Activated T-cell treated with anti-CD3 and anti-CD28 coated beads for 4 hours (primary cell): Measurements from ENCODE around the gene DLX1.
"Not testable (repeated sequence)": the region's sequence is repeated elsewhere in the genome, so short reads cannot be mapped to it uniquely, and the experiment has no call there.

Experiments
- DNase-seq: peaks from one replicate; pipeline ENCODE4 v3.0.0-alpha.2; 2020

Gene DLX1

DNA sequence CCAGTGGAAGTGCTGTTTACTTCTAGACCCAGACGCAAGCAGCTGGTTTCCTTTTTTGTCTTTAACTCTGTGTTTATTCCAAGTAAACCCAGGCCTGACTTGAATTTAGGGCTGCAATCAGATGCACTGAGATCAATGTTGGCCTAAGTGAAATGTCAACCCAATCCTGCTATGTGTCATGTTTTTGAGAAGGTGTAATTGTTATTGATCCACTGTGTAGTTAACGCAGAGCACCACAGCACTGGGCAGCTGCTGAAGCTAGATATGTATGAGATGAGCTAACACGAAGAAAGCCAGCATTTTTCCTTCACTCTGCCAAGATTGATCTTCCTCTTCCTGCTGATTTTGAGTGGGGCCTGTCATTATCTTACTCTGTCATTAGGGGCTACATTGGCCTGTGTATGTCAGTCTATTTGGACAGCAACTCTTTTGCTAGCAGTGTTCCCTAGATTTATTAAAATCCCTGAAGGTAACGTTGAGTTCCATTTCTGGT, 18.9 kb upstream of the DLX1 start:
- no peak for DNase-seq

DNA sequence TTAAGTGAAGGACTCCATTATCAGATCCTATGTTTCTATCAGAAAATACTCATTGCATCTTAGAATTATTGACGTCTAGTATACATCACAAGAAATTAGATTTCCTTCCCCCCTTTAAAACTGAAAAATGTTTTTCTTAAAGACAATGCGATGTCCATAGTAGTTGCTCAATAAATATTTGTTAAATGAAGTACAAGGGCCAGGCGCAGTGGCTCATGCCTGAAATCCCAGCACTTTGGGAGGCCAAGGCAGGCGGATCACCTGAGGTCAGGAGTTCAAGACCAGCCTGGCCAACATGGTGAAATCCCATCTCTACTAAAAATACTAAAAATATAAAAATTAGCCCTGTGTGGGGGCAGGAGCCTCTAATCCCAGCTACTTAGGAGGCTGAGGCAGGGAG, 17.4 kb upstream of the DLX1 start:
- not testable (repeated sequence) for DNase-seq

DNA sequence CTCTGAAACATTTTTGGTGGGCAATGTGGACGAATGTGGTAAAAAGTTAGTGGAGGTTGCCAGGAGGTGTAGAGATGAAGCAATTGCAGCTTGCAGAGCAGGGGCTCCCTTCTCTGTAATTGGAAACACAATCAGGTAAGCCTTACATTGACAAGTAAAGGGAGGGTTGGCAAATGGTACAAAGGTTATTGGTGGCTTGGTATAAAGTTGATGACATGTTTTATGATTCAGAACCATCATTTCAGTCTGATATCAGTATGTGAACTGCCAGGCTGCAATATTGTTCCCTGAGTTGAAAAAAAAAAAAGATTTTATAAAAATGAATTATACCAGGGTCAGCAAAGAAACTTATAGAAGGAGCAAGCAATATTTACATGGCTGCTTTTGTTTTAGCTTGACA, 14.4 kb upstream of the DLX1 start:
- DNase-seq, result no peak

DNA sequence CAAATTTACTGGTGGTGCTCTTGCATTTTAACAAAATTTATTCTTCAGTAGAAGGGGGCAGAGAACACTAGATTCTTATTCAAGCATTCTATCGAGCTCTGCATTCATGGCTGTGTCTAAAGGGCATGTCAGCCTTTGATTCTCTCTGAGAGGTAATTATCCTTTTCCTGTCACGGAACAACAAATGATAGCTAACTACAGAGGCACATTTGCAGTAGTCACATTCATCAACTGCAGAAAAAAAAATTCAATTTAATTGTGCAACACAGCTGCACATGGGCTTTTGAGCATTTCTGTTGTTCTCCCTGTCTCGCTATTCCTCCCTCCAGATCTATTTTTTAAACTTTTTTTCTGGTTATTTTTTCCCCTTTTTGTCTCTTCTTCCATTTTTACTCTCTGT, 13.0 kb upstream of the DLX1 start:
- no peak for DNase-seq

DNA sequence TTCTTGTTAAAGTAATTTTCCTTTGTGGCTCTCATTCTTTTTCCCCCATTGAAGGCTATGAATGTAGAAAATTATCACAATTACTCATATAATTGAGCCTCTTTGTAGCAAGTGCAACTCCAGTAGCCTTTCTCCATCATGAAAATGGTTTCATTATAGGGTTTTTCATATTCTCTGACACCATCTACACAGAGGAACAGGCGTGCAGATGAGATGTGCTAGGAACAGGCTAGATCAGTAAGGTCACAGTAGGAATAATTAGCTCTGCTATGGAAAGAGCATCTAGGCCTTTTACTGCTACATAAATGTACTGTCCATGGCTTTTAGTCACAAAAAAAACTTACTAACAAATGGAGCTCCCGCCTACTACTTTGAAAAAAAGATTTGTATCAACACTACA, 12.6 kb upstream of the DLX1 start:
- no peak for DNase-seq

DNA sequence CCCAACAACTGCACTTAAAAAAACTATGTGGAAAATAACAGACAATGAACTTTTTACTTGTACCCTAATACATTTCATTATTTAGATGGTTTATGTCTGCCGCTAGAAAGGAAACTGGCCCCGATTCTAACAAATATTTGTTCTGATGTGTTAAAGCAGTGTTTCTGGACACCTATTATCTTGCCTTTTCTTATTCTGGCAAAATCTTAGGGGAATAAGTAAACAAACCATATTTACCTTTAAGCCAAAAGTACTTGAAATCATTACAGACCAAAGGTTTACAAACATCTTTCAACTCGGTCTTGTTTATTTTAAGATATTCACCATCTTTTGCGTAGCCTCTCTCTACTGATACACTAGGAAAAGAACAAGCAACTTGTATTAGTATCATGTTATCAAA, 11.8 kb upstream of the DLX1 start:
- no peak for DNase-seq

DNA sequence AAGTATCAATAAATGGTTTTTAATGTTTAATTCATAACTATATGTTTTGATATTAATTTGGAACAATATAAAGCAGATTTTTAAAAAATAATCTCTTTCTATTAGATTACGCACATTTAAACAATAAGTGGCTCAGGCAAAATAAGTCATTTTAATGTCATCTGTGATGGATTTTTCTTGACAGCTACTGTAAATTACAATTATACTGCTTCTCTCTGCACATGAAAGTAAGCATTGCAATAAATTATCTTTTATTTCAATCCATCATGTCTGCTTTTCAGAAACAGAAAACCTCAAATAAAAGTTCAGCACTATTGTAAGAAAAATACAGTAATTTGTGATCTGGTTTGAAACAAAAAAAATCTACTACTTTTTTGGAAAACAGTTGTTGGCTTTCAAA, 11.1 kb upstream of the DLX1 start:
- DNase-seq, result no peak

DNA sequence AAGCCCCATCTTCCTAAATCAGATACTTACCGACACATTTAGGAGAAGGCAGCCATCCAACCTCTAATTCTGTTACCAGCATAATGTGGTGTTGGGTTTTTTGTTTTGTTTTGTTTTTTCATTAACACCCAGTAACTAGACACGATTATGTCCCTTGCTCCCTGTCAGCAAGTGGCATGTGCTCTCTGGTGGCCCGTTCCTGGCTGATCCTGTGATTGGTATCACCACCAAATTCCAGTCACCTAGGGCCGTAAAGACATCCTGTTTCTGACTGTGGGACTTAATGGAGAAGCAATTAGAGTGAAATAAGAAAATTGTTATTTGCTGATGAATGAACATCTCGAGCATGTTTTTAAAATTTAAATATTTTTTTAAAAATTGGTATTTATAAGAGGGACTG, 5.9 kb upstream of the DLX1 start:
- DNase-seq, result no peak

DNA sequence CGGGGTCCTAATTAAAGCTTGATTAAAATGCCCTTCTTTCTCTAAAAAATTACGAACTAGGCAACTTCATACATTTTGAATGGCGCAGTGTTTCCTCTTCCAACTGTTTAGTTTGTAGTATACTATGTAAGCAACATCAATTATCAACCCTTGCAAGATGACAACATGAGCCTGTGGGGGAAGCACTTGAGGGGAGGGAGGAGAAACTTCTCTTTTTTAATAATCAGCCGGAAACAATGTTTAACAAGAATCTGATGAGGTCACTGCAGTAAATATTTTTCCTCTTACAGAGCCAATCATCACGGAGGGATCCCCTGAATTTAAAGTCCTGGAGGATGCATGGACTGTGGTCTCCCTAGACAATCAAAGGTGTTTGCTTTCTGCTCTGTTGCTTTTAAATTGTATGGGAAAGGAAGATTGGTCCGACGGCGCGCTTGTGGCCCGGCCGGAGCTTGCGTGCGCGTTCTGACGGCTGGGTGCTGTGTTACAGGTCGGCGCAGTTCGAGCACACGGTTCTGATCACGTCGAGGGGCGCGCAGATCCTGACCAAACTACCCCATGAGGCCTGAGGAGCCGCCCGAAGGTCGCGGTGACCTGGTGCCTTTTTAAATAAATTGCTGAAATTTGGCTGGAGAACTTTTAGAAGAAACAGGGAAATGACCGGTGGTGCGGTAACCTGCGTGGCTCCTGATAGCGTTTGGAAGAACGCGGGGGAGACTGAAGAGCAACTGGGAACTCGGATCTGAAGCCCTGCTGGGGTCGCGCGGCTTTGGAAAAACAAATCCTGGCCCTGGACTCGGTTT, 5.3 kb upstream of the DLX1 start:
- no peak for DNase-seq

DNA sequence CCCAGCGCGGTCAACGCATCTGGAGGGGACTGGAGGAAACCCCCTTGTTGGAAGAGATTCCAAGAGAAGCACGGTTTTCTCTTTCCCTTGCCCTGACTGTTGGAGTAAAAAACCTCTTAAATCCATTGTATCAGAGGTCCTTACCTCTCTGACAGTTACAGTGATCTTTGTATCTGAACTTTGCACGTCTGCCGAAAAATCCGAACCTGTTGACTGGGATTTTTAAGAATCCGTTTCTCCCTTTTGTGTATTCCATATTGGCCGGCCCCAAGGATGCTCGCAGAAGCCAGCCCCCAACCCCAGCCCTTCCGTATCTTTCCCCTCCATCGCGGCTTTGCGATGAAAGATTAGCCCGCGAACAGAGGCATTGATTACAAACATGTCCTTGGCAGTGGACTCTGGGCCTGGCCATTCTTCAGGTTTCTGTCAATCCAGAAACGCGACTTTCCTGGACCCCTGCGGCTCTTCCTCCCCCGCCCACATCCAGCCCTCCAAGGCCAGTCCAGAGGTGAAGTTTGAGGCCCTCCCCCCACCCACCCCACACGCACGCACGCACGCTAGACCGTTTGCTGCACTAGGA, 4.6 kb upstream of the DLX1 start:
- no peak for DNase-seq

DNA sequence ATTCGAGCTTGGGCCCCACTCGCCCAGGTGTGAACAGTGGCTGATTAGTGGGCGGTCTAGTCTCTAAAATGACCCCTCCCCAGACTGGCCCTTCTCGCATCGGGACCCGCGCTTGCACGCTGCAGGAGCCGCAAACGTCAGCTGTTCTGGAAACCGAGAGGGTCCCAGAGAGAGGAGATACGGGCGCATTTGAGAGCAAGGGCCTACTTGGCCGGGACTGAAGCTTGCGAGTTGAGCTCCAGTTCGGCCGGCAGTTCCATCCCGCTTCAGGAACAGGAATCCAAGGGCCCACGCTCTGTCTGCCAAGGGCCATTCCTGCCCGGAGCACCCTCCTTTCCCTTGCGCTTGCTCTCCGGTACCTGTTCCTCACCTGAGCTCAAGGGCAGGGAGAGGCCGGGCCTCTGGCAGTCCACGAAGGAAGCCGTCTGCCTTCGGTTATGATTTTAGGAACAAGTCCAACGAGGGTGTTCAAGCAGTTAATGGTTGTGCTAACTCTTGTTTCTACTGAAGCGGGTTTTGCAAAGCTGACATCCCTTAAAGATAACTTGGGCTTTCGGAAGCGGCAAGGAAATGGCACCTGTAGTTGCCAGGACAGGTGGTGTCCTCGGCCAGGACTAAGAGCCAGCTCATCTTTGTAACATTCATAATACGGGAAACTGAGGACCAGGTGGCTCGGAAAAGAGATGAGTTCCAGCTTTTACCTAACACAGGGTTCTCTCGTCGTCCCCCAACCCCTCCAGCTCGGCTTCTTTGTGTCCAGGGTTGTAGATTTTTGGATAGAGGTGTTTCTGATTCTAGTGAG, 3.9 kb upstream of the DLX1 start:
- DNase-seq, result no peak

DNA sequence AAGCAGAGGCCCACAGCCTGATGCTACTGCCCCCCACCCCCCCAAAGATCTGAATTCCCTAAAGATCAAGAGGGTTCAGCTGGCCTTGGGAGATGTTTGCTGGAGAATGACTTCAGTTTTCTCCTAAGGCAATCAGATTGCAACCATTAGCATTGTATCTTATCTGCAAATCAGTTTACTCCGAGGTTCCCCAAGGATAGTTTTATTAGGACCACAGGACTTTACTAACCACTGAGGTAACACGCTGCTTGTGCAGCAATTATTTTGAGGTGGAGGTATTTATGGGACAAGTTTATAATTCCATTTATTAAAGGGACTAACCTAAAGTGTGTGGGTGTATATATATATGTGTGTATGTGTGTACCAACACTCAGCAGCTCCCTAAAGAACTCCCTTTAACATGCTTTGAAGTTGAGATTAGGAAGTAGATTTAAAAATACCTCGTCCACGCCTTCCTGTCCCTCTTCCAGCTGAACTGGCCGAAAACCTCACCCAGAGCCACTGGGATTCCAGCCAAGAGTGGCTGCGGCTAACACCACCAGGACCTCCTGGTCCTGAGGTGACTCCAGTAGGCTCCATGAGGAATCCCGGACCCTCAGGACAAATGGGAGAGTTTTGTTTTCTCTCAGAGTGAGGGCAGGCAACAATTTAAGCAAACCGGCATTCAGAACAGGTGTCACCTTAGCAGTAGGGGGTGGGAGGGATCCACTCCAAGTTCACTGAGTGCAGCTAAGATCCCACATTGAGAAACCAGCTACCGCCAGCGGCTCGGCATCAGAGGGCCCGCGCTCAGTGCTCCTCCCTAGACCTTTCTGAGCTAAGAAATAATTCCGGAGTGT, 3.0 kb upstream of the DLX1 start:
- DNase-seq, result no peak

DNA sequence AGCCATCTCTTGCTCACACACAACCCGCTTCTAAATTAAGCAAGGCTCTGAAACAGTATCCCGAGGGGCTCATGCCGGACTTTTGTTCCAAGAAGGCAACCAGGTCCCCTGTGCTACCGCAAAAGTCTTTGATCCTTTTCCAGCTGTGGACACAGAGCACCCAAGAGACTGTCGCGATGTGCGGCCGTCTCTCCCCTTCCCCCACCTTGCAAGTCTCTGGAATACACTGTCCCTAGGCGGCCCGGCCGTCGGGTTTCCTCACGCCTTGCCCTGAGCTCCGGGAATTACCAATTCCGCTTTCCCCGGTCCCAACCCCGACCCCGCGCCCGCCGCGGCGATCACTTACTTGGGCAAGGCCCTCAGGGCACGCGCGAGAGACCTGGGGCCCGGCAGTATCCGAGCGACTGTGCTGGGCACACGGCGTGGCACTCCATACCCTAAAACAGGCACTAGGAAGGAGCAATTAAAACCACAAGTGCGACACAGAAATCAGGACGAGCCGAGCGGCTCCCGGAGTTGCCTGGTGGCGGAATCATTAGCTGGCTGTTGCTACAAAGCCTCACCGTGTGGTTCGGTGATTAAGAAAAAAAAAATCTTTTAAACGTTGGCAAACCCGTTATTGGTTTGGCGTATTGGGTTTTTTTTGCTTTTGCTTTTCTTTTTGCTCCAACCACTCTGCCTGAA, 2.2 kb upstream of the DLX1 start:
- no peak for DNase-seq

DNA sequence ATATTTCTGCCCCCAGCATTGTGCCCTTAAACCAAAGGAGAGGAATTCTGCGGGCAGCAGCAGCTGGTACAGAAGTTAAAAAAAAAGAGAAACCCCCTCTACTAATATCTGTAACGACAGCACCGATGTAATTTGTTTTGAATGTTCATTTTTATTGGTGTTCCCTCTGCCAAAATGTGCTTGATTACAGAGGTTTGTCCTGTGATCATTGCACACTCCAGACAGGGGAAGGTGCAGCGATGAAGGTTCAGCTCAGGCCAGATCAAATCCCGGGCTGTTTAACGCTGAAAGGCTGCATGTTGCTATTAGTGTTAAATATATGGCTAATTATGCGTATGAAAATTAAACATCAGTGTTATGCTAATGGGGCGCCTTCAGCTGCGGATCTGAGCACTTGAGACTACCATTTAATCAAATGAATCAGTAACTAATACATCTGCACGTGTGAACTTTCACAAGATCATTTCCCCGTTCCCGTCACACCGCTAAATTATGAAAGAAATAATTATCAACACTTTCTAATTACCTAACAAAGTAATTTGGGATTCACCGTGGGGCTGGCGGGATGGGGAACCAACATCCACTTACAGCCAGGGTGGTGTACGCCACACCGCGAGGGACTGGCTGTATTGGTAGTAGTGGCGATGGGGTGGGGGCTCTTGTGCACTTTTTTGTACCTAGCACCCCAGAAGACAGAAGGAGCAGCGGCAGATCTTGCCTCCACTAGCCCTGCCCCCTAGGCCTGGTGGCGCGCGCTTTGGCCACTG, 1.5 kb upstream of the DLX1 start:
- DNase-seq, result no peak

DNA sequence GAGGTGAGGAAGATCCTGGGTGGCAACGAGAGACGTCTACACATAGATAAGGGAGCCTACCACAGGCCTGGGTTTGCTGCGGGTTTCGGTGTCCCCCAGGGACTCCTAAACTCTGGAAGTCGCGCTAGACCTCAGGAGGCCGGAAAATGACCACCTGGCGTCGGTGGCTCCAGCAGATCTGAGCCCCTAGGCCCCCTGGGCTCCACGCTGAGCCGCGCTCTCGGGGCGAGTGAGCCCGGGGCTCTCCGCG, 987 bp upstream of the DLX1 start:
- DNase-seq, result no peak

DNA sequence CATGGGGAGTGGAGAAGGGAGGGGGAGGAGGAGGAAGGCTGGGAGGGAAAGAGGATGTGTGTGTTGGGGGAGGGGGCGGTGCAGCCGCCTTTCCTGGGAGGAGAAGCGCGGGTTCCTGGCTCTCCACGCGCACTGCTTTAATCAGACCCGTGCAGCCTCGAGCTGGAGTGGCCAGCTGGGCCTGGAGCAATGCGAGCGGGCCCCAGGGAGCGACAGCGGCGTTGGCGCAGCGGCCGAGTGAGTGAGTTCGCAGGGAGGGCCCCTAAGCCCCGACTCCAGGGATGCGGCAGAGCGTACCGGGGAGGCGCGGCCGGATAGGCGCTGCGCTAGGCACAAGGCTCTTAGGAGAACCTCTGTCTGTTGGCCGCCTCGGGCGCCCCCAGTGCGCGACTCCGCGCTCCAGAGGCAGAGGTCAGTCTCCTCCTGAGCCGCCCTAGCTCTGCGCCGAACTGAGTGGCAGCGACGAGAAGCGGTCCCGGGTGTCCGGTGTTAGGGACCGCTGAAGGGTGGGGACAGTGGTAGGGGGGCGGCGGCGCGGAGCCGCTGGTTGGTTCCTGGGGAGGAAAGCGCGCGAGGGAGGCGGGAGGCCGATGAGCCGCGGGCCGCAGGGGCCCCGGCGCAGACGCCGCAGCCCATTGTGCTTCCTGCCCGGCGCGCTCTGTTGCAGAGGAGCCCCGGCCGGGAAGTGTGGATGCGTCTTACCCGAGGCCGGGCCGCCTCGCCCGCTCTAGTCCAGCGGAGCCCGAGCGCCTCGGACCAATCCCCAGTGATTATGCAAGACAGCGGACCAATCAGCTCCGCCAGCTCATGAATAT, 455 bp upstream of the DLX1 start:
- DNase-seq, result no peak

DNA sequence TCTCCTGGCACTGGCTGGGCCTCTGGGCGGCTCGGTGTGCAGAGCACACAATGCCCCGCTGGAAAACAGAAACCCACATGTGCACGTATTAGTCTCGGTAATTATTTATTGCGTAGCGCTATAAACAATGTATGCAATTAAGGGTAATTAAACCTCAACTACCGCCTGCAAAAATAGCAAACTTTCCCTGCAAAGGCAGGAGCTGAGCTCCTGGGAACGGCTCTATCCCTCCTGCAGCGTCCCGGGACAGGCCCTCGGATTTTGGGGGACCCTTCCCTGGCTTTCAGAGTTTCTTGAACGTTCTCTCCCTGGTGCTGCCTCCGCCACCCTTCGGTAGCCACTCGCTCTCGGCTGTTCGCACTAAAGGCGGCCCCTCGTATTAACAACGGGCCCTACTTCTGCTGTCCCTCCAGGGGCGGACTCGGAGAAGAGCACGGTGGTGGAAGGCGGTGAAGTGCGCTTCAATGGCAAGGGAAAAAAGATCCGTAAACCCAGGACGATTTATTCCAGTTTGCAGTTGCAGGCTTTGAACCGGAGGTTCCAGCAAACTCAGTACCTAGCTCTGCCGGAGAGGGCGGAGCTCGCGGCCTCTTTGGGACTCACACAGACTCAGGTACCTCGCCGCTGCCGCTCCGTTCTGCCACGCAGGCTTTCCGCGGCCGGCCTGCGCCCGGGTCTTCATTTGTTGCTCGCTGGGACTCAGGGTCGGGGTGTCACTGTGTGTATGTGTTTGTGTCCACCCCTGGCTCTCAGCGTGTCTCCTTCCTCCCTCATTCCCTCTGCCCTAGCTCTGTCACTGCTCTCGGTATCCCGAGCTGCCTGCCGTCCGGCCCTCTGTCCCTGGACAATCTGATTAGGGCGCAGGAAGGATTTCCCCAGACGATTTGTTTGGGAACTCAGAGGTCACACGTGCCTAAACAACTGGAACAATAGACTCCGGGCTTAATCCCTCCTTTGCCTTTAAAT, 1.2 kb downstream of the DLX1 start:
- no peak for DNase-seq

DNA sequence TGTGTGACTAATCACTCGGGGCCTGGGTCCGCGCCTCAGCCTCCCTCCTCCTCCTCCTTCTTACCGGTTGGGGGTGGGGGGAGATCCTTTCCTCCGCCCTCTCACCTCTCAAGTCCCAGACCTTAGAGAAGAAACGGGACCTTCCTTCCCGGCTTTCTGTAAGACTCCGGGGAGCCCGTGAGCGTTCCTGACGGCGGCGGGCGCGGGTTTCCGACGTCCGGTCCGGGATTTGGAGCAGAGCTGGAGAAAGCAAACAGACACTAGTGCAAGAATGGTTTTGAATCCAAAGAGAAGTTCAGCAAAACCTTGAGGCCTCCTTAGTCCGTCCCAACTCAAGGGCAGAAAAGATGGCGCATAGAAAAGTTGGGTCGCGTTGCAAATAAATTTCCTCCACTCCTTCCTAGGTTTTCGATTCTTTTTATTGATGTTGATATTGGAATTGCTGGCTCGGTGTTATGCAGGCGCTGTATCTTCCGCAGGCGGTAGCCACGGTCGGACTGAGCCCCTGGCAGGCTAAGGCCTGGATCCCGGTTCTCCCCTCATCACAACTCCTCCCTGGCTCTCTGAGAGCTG, 2.0 kb downstream of the DLX1 start:
- no peak for DNase-seq

DNA sequence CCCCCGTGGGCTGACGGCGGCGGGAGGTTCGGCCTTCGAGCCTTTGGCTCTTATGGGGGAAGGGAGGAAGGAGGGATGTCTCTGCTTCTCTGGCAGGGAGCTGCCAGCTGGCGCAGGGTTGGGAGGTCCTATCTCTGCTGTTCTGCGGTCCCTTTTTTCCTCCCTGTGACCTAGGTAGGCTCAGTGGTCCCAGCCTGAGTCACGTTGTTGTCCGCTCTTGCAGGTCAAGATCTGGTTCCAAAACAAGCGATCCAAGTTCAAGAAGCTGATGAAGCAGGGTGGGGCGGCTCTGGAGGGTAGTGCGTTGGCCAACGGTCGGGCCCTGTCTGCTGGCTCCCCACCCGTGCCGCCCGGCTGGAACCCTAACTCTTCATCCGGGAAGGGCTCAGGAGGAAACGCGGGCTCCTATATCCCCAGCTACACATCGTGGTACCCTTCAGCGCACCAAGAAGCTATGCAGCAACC, 2.5 kb downstream of the DLX1 start:
- DNase-seq, result no peak
